ENCODE measurements around the gene R3HDM1.

DNA sequence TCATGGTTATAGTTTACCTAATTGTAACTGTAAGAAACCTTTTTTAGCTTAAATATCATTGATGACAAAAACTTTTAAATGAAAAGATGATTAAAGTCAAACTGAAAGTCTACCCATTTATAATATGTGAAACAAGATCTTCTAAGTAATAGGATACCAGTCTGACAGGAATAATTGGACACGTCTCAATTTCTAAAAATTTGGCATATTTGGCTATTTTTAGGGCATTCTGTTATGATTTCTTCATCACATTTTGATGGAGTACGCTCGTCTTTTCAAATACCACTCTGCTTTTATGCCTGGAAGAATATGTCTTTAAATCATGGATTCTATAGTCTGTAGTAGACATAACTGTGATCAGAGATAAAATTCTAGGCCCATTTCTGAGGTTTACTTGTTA lies 1.3 kb downstream of the R3HDM1 start:
- TF ChIP-seq, protein P1, sequence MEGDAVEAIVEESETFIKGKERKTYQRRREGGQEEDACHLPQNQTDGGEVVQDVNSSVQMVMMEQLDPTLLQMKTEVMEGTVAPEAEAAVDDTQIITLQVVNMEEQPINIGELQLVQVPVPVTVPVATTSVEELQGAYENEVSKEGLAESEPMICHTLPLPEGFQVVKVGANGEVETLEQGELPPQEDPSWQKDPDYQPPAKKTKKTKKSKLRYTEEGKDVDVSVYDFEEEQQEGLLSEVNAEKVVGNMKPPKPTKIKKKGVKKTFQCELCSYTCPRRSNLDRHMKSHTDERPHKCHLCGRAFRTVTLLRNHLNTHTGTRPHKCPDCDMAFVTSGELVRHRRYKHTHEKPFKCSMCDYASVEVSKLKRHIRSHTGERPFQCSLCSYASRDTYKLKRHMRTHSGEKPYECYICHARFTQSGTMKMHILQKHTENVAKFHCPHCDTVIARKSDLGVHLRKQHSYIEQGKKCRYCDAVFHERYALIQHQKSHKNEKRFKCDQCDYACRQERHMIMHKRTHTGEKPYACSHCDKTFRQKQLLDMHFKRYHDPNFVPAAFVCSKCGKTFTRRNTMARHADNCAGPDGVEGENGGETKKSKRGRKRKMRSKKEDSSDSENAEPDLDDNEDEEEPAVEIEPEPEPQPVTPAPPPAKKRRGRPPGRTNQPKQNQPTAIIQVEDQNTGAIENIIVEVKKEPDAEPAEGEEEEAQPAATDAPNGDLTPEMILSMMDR (IDR thresholded peaks at IDR 0.05): no peak
- TF ChIP-seq EZH2 (IDR thresholded peaks at IDR 0.05; ENCODE audit: borderline replicate concordance, insufficient read depth, low read depth, low read length, poor library complexity, severe bottlenecking): no peak

Data from B cell (primary cell).